HG03045 (cell line): ENCODE measurements around the gene IFT25.

Source experiments
- ATAC-seq: cut with Tn5 transposase; IDR thresholded peaks from one replicate; pipeline ENCODE4 v1.9.1; 2021; ENCODE audit warnings: mild to moderate bottlenecking, moderate library complexity; ENCODE audit not compliant: unreplicated experiment

The IFT25 gene

GRCh38 chr1:53957194-53957818, 11.8 kb upstream of the IFT25 start:
- no peak for ATAC-seq

- ATAC-seq, result no peak
Observed at GRCh38 chr1:53956308-53957168, 11.0 kb upstream of the IFT25 start.

- no peak for ATAC-seq
Observed at GRCh38 chr1:53954128-53954527, 8.6 kb upstream of the IFT25 start.

GRCh38 chr1:53951697-53952096, 6.2 kb upstream of the IFT25 start:
- no peak for ATAC-seq

- no peak for ATAC-seq
Observed at GRCh38 chr1:53949023-53949990, 3.8 kb upstream of the IFT25 start.

GRCh38 chr1:53948291-53948690, 2.8 kb upstream of the IFT25 start:
- no peak for ATAC-seq

- no peak for ATAC-seq
Observed at GRCh38 chr1:53947172-53947907, 1.8 kb upstream of the IFT25 start.

- peak; percentile 67 for ATAC-seq
Observed at GRCh38 chr1:53946252-53947171, 1.0 kb upstream of the IFT25 start, which contains the start of gene LRRC42. Gene LRRC42 (plus strand): TSS chr1:53946350. CDS start chr1:53952000, 5,650 bp downstream.

- no peak for ATAC-seq
Observed at GRCh38 chr1:53945183-53945432, 391 bp downstream of the IFT25 start.

GRCh38 chr1:53944469-53945182, 873 bp downstream of the IFT25 start:
- no peak for ATAC-seq

GRCh38 chr1:53943490-53944043, 1.9 kb downstream of the IFT25 start:
- ATAC-seq, result no peak

GRCh38 chr1:53943090-53943489, 2.4 kb downstream of the IFT25 start:
- ATAC-seq, result no peak

- ATAC-seq, result no peak
Observed at GRCh38 chr1:53942127-53942957, 3.2 kb downstream of the IFT25 start.

GRCh38 chr1:53938136-53938830, 7.2 kb downstream of the IFT25 start:
- ATAC-seq, result no peak

- no peak for ATAC-seq
Observed at GRCh38 chr1:53936430-53936829, 9.1 kb downstream of the IFT25 start.

GRCh38 chr1:53934170-53934765, 11.2 kb downstream of the IFT25 start:
- no peak for ATAC-seq

- no peak for ATAC-seq
Observed at GRCh38 chr1:53931523-53931922, 14.0 kb downstream of the IFT25 start.
